MCF 10A (cell line): ENCODE results near the gene MED4. TPM values are rescaled to one million over a fixed set of nuclear protein-coding genes. Genes with fewer than 3 reads are reported as not detected.

Experiments used
- BruUV-seq: library from RNA; stranded (reverse); fragments of 400-500 nt; replicated peaks from 2 replicates; lab custom pipeline; 2021; lab: Mats Ljungman, UMichigan
- CTCF ChIA-PET: fragments of 300-600 bp; sonication (Branson Sonifier 250); formaldehyde crosslinking; extraction: SDS; loops from one replicate; lab custom pipeline; 2021; ENCODE audit warnings: antibody characterized with exemption, inconsistent platforms; lab: Yijun Ruan, JAX
- POLR2A ChIA-PET: fragments of 300-600, 350-650 bp; sonication (Branson Sonifier 250); formaldehyde crosslinking; extraction: SDS; loops from one replicate; lab custom pipeline; 2020; ENCODE audit warnings: antibody characterized with exemption, inconsistent platforms; lab: Yijun Ruan, JAX
- DNase-seq: peaks from one replicate; pipeline ENCODE4 v3.0.0-alpha.2; 2018; ENCODE audit not compliant: unreplicated experiment
- H3K27ac Mint-ChIP-seq: one replicate; pipeline ENCODE4 v1.8.0; 2022; ENCODE audit warnings: mild to moderate bottlenecking, low read depth, mixed read lengths; ENCODE audit not compliant: unreplicated experiment
- H3K27me3 Mint-ChIP-seq: one replicate; pipeline ENCODE4 v1.8.0; 2022; ENCODE audit warnings: mixed read lengths; ENCODE audit not compliant: insufficient read depth, unreplicated experiment
- H3K36me3 Mint-ChIP-seq: one replicate; pipeline ENCODE4 v1.8.0; 2022; ENCODE audit warnings: mild to moderate bottlenecking, moderate library complexity, mixed read lengths; ENCODE audit not compliant: insufficient read depth, unreplicated experiment
- H3K4me1 Mint-ChIP-seq: one replicate; pipeline ENCODE4 v1.8.0; 2022; ENCODE audit warnings: mixed read lengths; ENCODE audit not compliant: insufficient read depth, unreplicated experiment
- H3K4me3 Mint-ChIP-seq: one replicate; pipeline ENCODE4 v1.8.0; 2022; ENCODE audit warnings: mild to moderate bottlenecking, moderate library complexity, mixed read lengths; ENCODE audit not compliant: unreplicated experiment
- H3K9me3 Mint-ChIP-seq: one replicate; pipeline ENCODE4 v1.8.0; 2022; ENCODE audit warnings: mixed read lengths; ENCODE audit not compliant: unreplicated experiment
- intact Hi-C: fragments of 100-400 bp; cut with micrococcal nuclease; formaldehyde crosslinking; loops from 2 replicates; pipeline ENCODE4 v1.14.1; 2022
- total RNA-seq: library from RNA; stranded (reverse); gene quantifications from 2 replicates; pipeline ENCODE4 v1.2.3, GENCODE V29; 2022
- TF ChIP-seq, protein P1 (sequence below): fragments of 200-600 bp; IDR thresholded peaks from one replicate; pipeline ENCODE4 v1.8.0; 2022; ENCODE audit warnings: antibody characterized with exemption, mild to moderate bottlenecking; ENCODE audit not compliant: unreplicated experiment

Gene MED4
- total RNA-seq, 1 experiment from 2014 or later: 45.2 TPM

DNA sequence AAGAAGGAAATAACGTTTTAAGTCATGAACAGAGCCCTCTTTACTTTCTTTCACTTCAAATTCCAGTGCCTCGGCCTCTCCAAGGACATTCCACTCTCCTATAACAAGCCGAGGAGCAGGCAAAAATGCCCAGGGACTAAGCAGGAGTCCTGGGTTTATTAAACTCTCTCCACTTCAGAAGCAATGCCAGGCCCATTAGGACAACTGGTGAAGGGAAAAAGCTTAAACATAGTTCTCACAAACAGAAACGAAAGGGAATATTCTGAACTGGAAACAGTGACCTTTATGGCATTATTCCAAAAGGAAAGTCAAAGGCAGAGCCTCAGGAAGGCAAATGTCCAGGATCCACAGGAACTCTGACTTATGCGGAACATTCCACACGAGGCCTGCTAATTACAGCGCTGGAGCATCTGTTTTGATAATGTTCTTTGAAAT is 30.9 kb upstream of the MED4 start:
- no peak overlapping the region for H3K27ac Mint-ChIP-seq
- ChIA-PET CTCF (interaction anchor here (0.6 to 2.5 kb wide), 4 partner anchors 11 to 110 kb away, joined by 3 to 17 read pairs (median 4); no protein-coding TSS in a partner anchor), POLR2A (interaction anchor here (1.9 to 5.1 kb wide), 4 partner anchors 107 to 177 kb away, joined by 7 to 37 read pairs (median 17); partner anchors contain the start of gene ITM2B)
- no peak overlapping the region for H3K4me3 Mint-ChIP-seq
- H3K36me3 Mint-ChIP-seq: no peaks in the 10 kb centered on the region
- intact Hi-C loops: loop anchor here (2.0 to 10.0 kb wide), 2 partner anchors 207 to 639 kb away; no protein-coding TSS in a partner anchor
- peaks cover 15% of the 10 kb centered on the region for H3K4me1 Mint-ChIP-seq
- H3K27me3 Mint-ChIP-seq: no peaks in the 10 kb centered on the region
- BruUV-seq: no TSS peak
- H3K9me3 Mint-ChIP-seq: no peaks in the 10 kb centered on the region
- TF ChIP-seq, protein P1, sequence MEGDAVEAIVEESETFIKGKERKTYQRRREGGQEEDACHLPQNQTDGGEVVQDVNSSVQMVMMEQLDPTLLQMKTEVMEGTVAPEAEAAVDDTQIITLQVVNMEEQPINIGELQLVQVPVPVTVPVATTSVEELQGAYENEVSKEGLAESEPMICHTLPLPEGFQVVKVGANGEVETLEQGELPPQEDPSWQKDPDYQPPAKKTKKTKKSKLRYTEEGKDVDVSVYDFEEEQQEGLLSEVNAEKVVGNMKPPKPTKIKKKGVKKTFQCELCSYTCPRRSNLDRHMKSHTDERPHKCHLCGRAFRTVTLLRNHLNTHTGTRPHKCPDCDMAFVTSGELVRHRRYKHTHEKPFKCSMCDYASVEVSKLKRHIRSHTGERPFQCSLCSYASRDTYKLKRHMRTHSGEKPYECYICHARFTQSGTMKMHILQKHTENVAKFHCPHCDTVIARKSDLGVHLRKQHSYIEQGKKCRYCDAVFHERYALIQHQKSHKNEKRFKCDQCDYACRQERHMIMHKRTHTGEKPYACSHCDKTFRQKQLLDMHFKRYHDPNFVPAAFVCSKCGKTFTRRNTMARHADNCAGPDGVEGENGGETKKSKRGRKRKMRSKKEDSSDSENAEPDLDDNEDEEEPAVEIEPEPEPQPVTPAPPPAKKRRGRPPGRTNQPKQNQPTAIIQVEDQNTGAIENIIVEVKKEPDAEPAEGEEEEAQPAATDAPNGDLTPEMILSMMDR: no peak
- no peak for DNase-seq

DNA sequence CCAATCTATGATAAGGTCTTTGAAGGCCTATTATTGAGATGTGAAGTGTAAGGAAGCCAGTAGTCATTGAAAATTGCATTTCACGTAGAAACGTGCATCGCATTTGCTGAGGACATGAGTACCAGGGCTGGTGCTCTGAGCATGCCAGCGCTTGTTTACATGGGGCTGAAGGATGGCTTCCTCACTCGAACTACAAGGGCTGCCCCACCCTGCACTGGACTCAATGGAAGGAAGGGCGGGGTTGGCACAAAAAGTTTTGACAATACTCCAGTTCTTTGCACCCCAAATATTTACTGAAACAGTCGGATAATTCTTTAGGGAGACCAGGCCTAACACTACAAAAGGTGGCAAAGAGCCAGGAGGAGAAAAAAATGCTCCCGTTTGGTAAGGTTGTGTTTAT is 28.9 kb upstream of the MED4 start:
- no peaks in the 10 kb centered on the region for H3K27me3 Mint-ChIP-seq
- no TSS peak for BruUV-seq
- no peak overlapping the region for H3K27ac Mint-ChIP-seq
- H3K36me3 Mint-ChIP-seq: no peaks in the 10 kb centered on the region
- peaks cover 15% of the 10 kb centered on the region for H3K4me1 Mint-ChIP-seq
- intact Hi-C loops: loop anchor here (10.0 kb wide), 1 partner anchor 641 kb away; no protein-coding TSS in a partner anchor
- DNase-seq: peak; percentile 24
- H3K4me3 Mint-ChIP-seq: no peak overlapping the region
- H3K9me3 Mint-ChIP-seq: no peaks in the 10 kb centered on the region
- TF ChIP-seq, protein P1: no peak
- CTCF ChIA-PET: interaction anchor here (0.5 kb wide), 1 partner anchor 19 kb away, joined by 3 read pairs; no protein-coding TSS in a partner anchor
- POLR2A ChIA-PET: interaction anchor here (0.6 to 5.1 kb wide), 8 partner anchors 8 to 456 kb away, joined by 3 to 37 read pairs (median 4); partner anchors contain the start of gene ITM2B

DNA sequence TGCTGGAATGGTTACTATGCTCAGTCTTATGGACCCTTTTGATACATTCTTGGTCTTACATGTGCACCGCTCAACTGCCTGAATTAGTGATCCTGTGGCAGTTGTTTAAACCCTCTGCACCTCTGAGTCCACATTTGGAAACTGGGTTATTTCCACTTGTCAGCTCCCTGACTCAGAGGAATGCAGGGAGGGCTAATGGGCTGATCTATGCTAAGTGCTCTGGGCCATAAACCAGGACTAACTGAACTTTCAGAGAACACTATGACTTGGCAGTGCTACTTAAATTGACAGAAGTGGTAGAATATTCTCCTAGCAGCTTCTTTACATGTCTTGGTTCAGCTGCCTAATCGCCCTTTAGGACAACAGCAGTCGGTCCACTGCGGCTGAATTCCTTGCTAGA is 26.8 kb upstream of the MED4 start:
- H3K9me3 Mint-ChIP-seq: no peaks in the 10 kb centered on the region
- H3K27me3 Mint-ChIP-seq: no peaks in the 10 kb centered on the region
- intact Hi-C loops: loop anchor here (10.0 kb wide), 1 partner anchor 643 kb away; no protein-coding TSS in a partner anchor
- BruUV-seq: no TSS peak
- H3K27ac Mint-ChIP-seq: no peak overlapping the region
- ChIA-PET POLR2A (no interaction called here), CTCF (interaction anchor here (0.6 to 0.7 kb wide), 2 partner anchors 78 to 213 kb away, joined by 3 read pairs; no protein-coding TSS in a partner anchor)
- H3K36me3 Mint-ChIP-seq: no peaks in the 10 kb centered on the region
- peaks cover 10% of the 10 kb centered on the region for H3K4me1 Mint-ChIP-seq
- no peak for DNase-seq
- TF ChIP-seq, protein P1: no peak
- H3K4me3 Mint-ChIP-seq: no peak overlapping the region

DNA sequence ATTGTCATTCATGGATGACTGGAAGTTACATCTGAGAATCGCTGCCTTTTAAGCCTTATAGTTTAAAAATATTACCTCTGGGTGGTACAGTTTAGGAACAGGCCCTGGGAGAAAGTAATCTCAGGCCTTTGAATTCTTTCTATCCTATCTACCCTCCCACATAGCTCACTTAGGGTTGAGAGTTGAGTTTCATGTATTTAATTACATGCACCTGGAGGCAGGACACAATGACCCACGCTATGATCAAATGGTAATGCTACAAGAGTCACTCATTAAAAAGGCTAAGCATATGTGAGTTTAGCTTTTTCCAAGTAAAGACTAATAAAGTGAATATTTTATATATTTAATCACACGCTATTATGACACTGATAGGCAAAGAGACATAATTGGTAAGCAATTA is 25.3 kb upstream of the MED4 start:
- CTCF ChIA-PET: interaction anchor here (0.6 to 2.8 kb wide), 2 partner anchors 26 to 649 kb away, joined by 3 to 10 read pairs; partner anchors contain the start of gene MED4
- no peaks in the 10 kb centered on the region for H3K9me3 Mint-ChIP-seq
- H3K4me1 Mint-ChIP-seq: peaks cover 10% of the 10 kb centered on the region
- BruUV-seq: no TSS peak
- no peaks in the 10 kb centered on the region for H3K36me3 Mint-ChIP-seq
- no peak overlapping the region for H3K4me3 Mint-ChIP-seq
- no peaks in the 10 kb centered on the region for H3K27me3 Mint-ChIP-seq
- TF ChIP-seq, protein P1: no peak
- intact Hi-C loops: loop anchor here (10.0 kb wide), 1 partner anchor 645 kb away; no protein-coding TSS in a partner anchor
- no peak for DNase-seq
- POLR2A ChIA-PET: interaction anchor here (0.7 to 1.2 kb wide), 4 partner anchors 11 to 710 kb away, joined by 3 to 4 read pairs (median 4); partner anchors contain the start of gene ITM2B
- no peak overlapping the region for H3K27ac Mint-ChIP-seq
